Nephron progenitor cell (in vitro differentiated cells): ENCODE results near the gene DSTN.

Experiments used
- DNase-seq: peaks from one replicate; pipeline ENCODE4 v3.0.0; 2021
- H3K27ac Mint-ChIP-seq: 2 replicates; pipeline ENCODE4 v1.8.0; 2021; ENCODE audit warnings: mild to moderate bottlenecking, moderate library complexity, mixed read lengths
- H3K27me3 Mint-ChIP-seq: 2 replicates; pipeline ENCODE4 v1.8.0; 2021; ENCODE audit warnings: mild to moderate bottlenecking, low read depth, mixed read lengths; ENCODE audit not compliant: poor library complexity
- H3K36me3 Mint-ChIP-seq: 2 replicates; pipeline ENCODE4 v1.8.0; 2021; ENCODE audit warnings: low read depth, mixed read lengths
- H3K4me1 Mint-ChIP-seq: 2 replicates; pipeline ENCODE4 v1.8.0; 2021; ENCODE audit warnings: mixed read lengths
- H3K4me3 Mint-ChIP-seq: 2 replicates; pipeline ENCODE4 v1.8.0; 2021; ENCODE audit warnings: mild to moderate bottlenecking, moderate library complexity, mixed read lengths
- H3K9me3 Mint-ChIP-seq: 2 replicates; pipeline ENCODE4 v1.8.0; 2021; ENCODE audit warnings: mild to moderate bottlenecking, moderate library complexity, mixed read lengths
- TF ChIP-seq, protein P1 (sequence below): fragments of 200-600 bp; sonication (generic); IDR thresholded peaks from 2 replicates; pipeline ENCODE4 v1.5.0; 2021; ENCODE audit warnings: antibody characterized with exemption

The DSTN gene

DNA sequence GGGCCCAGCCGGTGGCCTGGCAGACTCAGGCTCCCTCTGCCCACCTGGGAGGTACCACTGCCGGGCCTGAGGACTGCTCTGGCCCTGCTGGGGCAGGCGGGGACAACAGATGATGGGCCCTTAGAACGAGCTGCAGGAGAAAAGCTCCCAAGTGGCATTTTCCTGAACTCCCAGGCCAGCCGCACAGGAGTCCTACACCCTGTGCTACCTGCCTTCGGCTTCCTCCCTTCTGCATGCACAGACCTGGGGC is 41.3 kb downstream of the DSTN start:
- peaks cover 8% of the 10 kb centered on the region for H3K36me3 Mint-ChIP-seq
- no peaks in the 10 kb centered on the region for H3K9me3 Mint-ChIP-seq
- TF ChIP-seq, protein P1, sequence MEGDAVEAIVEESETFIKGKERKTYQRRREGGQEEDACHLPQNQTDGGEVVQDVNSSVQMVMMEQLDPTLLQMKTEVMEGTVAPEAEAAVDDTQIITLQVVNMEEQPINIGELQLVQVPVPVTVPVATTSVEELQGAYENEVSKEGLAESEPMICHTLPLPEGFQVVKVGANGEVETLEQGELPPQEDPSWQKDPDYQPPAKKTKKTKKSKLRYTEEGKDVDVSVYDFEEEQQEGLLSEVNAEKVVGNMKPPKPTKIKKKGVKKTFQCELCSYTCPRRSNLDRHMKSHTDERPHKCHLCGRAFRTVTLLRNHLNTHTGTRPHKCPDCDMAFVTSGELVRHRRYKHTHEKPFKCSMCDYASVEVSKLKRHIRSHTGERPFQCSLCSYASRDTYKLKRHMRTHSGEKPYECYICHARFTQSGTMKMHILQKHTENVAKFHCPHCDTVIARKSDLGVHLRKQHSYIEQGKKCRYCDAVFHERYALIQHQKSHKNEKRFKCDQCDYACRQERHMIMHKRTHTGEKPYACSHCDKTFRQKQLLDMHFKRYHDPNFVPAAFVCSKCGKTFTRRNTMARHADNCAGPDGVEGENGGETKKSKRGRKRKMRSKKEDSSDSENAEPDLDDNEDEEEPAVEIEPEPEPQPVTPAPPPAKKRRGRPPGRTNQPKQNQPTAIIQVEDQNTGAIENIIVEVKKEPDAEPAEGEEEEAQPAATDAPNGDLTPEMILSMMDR = no peak
- H3K4me3 Mint-ChIP-seq = no peak overlapping the region
- peaks cover 11% of the 10 kb centered on the region for H3K4me1 Mint-ChIP-seq
- no peaks in the 10 kb centered on the region for H3K27me3 Mint-ChIP-seq
- no peak for DNase-seq
- H3K27ac Mint-ChIP-seq = no peak overlapping the region

DNA sequence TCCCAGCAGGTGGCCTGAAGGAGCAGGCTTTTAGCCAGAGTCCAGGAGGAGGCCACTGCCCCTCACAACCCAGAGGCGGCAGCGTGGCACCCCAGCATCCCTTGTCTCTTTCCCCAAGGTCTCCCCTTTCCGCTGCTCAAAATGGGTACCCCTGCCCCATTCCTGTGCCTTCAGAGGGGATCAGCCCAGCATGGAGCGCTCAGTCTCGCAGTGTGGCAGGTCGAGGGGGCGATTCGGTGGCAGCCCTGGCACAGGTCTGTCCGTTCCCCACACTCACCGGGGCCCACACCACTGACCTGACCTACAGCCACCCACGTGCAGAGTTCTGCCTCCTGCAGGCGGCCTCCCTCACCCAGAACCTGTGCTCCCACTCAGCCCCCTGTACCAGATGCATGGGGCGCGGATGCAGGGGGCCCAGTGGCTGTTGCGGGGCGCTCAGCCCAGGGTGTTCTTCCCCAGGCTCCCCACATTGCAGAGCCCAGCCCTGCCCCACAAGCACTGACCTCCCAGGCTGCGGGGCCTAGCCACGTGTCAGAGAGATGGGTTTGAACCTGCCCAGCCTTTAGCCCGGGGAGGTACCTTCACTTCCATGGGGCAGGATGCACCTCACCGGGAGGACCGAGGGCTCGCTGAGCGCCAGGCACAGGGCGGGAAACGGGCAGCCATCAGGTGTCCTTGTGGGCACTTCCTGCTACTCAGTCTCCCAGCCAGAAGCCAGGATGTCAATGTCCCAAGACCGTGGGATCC is 41.8 kb downstream of the DSTN start:
- H3K36me3 Mint-ChIP-seq = peaks cover 8% of the 10 kb centered on the region
- no peak overlapping the region for H3K4me3 Mint-ChIP-seq
- no peak overlapping the region for H3K27ac Mint-ChIP-seq
- H3K9me3 Mint-ChIP-seq = no peaks in the 10 kb centered on the region
- no peak for DNase-seq
- H3K27me3 Mint-ChIP-seq = no peaks in the 10 kb centered on the region
- peaks cover 11% of the 10 kb centered on the region for H3K4me1 Mint-ChIP-seq
- TF ChIP-seq, protein P1 = peak; percentile 33

DNA sequence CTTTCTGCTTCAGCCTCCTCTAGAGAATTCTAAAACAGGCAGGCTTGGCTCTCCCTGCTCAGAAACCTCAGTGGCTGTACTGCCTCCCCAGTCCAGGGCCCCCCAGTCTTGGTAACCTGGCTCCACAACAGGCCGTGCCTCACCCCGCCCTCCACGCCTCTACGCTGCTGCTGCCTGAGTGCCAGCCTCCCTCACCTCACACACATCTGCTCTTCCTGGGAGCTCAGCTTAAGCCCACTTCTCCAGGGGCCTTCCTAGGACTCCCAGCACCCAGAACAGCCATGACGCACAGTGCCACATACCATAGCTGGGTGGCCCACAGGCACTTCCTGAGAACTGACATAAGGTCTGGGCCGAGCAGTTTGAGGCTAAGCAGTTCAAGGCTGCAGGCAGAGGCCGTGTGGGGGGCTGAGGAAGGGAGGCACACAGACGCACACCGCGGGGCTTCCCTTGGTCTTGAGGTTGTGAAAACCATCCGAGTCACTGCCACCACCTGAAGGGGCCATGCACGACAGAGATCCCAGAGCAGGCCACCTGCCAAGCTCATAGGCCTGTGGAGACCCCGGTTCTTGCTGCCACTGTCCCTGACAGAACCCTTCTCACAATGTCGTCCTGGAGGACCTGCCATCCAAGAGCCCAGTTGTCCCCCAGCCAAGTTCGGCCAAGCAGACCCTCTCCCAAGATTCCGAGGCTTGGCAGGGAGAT is 42.6 kb downstream of the DSTN start:
- no peaks in the 10 kb centered on the region for H3K27me3 Mint-ChIP-seq
- peak overlapping the region; percentile 94 for H3K27ac Mint-ChIP-seq
- H3K36me3 Mint-ChIP-seq = peaks cover 8% of the 10 kb centered on the region
- no peak for DNase-seq
- H3K4me3 Mint-ChIP-seq = no peak overlapping the region
- H3K4me1 Mint-ChIP-seq = peaks cover 11% of the 10 kb centered on the region
- H3K9me3 Mint-ChIP-seq = no peaks in the 10 kb centered on the region
- TF ChIP-seq, protein P1 = no peak

DNA sequence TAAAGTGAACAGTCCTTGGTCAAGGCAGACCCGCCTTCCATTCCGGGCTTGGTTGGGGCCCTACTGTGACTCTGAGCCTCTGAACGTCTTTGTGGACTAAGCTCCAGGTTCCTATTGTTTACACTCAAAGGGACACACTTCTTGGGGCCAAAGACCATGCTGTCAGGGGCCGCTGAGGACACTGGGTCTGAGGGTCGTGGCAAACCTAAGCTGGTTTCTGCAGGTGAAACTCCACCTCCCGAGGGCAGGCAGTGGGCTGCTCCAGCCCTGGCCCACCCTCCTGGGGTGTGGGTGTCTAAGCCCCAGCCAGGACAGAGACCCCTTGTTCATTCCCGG is 43.1 kb downstream of the DSTN start:
- Mint-ChIP-seq H3K4me1 (peaks cover 11% of the 10 kb centered on the region), H3K36me3 (peaks cover 3% of the 10 kb centered on the region), H3K27me3 (no peaks in the 10 kb centered on the region), H3K4me3 (no peak overlapping the region), H3K27ac (peak overlapping the region; percentile 54), H3K9me3 (no peaks in the 10 kb centered on the region)
- TF ChIP-seq, protein P1 = no peak
- no peak for DNase-seq

DNA sequence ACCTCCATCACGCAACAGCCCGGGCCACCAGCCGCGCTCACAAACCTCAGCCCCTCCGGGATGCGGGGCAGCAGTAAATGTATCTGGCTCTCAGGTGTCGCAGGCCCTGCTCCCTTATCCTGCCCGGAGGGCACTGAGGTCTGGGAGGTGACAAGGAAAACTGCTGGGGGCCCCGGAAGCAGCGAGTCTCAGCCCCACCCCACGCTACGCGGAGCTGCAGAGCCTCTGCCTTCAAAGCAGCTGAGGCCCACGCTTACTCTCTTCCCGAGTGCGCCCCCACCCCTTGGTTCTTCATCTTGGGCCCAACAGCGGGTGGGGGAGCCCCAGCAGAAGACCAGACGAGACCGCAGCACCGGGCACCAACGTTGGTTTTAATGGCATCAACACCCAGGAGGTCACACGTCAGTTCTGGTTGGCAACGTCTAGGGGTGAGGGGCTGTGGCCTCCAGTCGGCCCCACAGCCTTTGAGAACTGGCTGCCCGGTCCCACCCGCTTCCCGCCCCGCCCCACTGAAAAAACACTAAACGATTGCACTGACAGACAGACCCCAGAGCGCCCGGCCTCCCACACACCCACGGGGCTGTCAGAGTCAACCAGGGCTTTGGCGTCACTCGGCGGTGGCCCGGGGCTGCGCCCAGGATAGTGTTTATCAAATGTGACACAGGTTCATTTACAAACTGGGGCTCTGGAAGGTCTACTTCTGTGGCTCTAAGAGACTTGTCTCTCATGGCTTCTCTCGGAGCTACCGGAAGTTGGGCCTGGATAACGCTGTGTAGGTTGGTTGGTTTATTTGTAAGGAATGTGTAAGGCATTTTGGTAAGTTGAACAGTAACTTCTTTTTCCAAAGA is 43.7 kb downstream of the DSTN start:
- Mint-ChIP-seq H3K9me3 (no peaks in the 10 kb centered on the region), H3K36me3 (peaks cover 3% of the 10 kb centered on the region), H3K27me3 (no peaks in the 10 kb centered on the region), H3K27ac (peak overlapping the region; percentile 81), H3K4me3 (no peak overlapping the region), H3K4me1 (peaks cover 11% of the 10 kb centered on the region)
- DNase-seq = no peak
- TF ChIP-seq, protein P1 = no peak
